Retinal pigment epithelial cell (primary cell): ENCODE results near the gene NUP93.

Experiments
- DNase-seq: peaks from one replicate; pipeline ENCODE4 v3.0.0-alpha.2; 2010; ENCODE audit warnings: low read depth
- H3K4me3 ChIP-seq: 2 replicates; pipeline ENCODE4 v1.5.1; 2011; ENCODE audit warnings: mild to moderate bottlenecking, low read length, control low read depth, moderate library complexity
- TF ChIP-seq, protein P1 (sequence below): conservative IDR thresholded peaks from 2 replicates; pipeline ENCODE4 v1.5.1; 2011; ENCODE audit warnings: low read depth, low read length, control low read depth, inconsistent platforms

NUP93 gene

DNA sequence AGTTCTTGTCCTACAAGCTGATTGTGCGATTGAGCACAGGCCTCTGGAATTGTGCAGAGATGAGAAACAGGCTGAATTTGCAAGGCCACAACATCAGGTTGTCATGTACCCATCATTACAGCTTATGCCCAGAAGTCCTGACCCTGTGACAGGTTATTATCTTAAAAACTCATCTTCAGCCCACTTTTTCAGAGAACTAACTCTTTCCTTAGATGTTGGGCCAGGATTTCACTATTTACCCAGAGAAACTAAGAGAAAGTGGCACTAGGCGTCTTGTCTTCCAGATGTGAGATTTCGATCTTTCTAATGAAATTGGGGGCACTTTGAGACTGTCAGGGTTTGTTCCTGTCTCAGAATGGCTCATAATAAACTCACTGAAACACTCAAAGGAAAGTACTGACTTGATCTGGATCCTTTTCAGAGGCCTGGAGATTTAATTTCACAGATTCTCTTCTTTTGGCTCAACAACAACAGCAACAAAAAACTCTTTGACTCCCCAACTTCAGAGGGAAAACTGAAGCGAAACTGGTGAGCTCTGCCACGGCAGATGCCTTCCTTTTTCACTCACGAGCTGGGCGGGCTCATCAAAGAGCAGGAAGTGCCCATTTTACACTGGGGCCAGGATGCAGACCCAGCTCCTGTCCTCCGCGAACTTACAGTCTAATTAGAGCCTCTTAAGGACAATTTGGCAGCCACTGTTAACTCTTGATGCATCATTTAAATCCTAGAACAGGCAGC lies 117.4 kb downstream of the NUP93 start:
- DNase-seq = no peak
- TF ChIP-seq, protein P1, sequence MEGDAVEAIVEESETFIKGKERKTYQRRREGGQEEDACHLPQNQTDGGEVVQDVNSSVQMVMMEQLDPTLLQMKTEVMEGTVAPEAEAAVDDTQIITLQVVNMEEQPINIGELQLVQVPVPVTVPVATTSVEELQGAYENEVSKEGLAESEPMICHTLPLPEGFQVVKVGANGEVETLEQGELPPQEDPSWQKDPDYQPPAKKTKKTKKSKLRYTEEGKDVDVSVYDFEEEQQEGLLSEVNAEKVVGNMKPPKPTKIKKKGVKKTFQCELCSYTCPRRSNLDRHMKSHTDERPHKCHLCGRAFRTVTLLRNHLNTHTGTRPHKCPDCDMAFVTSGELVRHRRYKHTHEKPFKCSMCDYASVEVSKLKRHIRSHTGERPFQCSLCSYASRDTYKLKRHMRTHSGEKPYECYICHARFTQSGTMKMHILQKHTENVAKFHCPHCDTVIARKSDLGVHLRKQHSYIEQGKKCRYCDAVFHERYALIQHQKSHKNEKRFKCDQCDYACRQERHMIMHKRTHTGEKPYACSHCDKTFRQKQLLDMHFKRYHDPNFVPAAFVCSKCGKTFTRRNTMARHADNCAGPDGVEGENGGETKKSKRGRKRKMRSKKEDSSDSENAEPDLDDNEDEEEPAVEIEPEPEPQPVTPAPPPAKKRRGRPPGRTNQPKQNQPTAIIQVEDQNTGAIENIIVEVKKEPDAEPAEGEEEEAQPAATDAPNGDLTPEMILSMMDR = no peak
- H3K4me3 ChIP-seq = no peak overlapping the region

DNA sequence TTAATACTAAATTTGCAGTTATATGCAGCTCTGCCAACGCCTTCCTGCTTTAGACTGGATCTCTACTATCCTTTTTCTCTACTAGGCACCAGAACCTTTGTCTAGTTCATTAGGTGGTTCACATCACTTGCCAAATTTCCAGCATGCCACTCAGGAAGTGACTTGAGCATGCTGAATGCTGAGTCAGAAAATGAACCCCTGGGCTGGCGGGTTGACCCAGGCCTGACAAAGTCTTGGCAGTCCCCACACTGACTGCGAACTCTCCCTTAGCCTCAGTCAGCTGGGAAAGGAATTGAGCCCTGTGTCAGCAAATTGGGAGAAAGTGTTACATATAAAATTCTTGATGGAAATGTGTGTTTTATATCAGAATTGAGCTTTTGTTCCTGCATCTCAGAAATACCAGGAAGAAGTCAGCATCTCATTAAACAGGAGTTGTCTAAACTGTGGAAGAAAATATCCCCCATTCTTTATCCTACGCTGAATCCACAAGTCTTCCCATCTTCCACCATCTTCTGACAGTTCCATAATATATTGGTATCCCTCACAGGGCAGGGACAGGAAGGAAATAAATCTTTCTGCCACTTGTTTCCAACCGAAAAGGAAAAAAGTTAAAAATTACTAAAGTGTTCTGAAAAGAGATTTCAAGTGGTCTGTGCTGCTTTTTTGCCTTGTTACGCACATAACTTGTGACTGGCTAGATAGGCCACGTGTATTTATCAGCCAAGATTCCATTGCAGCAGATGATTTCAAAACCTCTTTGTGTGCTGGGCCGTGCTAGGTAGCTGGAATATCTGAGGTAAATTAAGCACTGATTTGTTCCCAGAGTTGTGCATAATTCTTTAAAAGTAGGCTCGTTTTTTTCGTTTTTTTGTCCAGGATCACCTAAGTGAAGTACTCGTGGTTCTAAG lies 118.4 kb downstream of the NUP93 start:
- TF ChIP-seq, protein P1 = no peak
- H3K4me3 ChIP-seq = no peak overlapping the region
- peak; percentile 79 for DNase-seq

DNA sequence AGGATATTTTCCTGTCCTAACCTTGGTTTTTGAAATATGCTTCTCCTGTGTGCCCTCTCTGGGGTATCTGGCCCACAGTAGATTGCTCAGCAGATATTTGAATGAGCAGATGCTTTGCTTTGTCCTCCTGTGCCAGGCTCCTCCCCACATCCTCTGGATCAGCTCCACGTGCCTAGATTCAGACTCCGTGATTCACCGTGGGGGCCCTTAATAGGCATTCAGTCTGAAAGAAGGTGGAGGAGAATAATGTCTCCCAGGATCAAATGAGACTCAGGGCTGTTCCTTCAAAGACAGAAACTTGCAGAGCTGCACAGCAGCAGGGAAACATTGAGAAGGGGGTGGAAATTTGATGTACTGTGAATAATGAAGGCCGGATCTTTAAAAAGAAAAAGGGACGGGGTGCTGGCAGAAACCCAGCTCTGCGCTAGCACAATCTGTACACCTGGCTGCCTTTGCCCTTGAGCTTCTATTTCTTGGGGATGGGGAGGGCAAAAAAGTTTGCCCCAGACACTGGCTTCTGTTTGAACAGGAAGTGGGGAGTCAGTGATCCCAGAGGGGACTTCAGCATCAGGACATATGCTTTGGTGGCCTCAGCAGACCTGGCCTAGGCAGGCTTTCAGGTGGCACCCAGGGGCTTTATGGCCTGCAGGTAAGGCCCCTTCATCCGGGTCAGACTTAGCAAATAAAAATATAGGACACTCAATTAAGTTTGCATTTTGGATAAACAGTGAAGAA lies 119.2 kb downstream of the NUP93 start:
- DNase-seq = peak; percentile 75
- TF ChIP-seq, protein P1 = no peak
- H3K4me3 ChIP-seq = no peak overlapping the region

DNA sequence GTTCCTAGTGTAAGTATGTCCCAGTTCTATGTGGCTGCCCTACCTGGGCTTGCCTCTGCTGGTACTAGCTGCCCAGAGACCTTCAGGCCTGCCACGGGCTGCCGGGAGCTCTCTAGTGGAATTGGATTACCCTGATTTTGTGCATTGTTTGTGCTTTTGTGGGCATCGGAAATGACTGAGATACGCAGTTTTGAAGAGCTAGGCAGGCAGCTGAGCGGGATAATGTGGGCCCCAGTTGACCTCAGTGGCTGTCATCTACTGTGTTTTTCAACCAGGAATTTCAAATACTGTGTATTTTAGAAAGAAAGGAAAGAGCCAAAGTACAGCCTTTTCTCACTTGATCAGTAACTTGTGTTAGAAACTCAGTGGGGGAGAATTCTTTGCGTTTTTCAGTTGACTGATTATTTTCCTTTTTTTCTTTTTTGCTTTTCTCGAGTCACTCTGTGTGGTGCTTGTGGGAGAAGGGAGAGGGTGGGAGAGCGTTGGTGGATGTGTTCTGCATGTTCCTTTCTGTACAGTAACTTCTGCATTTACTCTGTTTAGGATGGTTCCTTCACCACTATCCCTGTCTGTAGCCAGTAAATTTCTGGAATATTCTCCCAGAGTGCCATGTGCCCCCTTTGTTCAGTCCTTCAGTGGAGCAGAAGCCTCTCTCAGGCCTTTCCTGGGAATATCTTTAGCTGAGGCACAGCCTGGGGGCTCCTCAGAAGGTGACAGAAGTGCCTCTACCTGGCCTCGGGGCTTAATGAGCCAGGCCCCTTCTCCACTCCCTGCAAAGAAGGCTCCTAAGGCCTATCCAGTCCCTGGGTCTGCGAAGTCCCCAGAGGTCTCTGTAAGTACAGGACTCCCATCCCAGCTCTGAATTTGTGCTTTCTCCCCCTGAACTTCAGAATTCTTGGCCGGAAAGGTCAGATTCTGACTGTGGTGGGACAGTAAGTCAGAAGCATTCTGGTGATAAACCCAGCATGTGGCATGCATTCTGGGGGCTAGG lies 120.1 kb downstream of the NUP93 start:
- TF ChIP-seq, protein P1 = no peak
- no peak overlapping the region for H3K4me3 ChIP-seq
- DNase-seq = peak; percentile 32

DNA sequence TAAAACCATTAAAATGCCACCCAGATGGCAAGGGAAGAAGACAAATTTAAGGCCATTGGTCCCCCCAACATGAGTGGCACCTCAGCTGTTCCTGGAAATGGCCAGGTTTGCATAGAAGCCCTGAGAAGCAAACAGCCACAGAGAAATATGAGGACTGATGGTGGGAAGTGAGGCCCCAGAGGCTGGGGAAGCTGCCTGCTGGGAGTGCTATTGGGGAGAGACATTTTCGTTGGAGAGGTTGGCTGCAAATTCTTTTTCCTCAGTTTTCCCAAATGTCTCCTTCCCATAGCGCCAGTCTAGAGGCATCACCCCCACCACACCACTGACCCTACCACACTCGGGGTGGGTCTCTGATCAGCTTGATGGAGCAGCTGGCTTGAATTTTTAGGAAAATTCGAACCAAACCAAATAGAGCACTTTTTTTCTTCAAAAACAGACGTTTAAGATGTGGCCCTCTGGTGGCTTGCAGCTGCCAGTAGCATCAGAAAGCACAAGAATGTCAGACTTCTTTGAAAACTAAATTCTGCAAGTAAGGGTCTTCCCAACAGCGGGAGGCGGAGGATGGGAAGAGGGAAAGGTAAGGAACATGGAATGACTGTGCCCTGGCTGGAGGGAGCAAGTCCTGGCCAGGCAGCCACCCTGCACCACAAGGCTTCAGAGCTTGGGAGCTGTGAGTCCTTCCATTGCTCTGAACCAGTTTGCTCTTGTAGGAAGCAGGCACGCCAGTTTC lies 121.9 kb downstream of the NUP93 start:
- H3K4me3 ChIP-seq = no peak overlapping the region
- TF ChIP-seq, protein P1 = peak; percentile 73
- DNase-seq = no peak

DNA sequence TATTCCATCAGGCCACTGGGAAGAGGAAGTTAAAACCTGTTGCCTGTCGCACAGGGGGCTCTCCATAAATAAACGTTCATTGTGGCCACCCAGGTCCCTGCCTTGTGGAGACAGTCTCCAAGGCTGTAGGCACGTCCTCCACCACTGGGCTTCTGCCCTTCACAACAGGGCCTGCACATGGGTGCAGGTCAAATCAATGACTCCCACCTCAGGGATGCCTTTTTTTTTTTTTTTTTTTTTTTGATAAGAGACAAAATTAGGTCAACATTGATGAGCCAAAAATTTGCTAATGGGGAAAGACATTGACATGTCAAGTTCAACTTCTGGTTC lies 122.4 kb downstream of the NUP93 start:
- no peak for DNase-seq
- no peak overlapping the region for H3K4me3 ChIP-seq
- TF ChIP-seq, protein P1 = no peak
